Islet precursor cell (in vitro differentiated cells): Measurements from ENCODE around the gene GALR1.
"Not testable (repeated sequence)": the region's sequence is repeated elsewhere in the genome, so short reads cannot be mapped to it uniquely, and the experiment has no call there.

ENCODE experiments used
- DNase-seq: peaks from one replicate; pipeline ENCODE4 v3.0.0-alpha.2; 2018

Gene GALR1

GRCh38 chr18:77250926-77251729 is 1.5 kb downstream of the GALR1 start:
- DNase-seq: peak; percentile 63

GRCh38 chr18:77251730-77252050 is 2.0 kb downstream of the GALR1 start:
- no peak for DNase-seq

DNA sequence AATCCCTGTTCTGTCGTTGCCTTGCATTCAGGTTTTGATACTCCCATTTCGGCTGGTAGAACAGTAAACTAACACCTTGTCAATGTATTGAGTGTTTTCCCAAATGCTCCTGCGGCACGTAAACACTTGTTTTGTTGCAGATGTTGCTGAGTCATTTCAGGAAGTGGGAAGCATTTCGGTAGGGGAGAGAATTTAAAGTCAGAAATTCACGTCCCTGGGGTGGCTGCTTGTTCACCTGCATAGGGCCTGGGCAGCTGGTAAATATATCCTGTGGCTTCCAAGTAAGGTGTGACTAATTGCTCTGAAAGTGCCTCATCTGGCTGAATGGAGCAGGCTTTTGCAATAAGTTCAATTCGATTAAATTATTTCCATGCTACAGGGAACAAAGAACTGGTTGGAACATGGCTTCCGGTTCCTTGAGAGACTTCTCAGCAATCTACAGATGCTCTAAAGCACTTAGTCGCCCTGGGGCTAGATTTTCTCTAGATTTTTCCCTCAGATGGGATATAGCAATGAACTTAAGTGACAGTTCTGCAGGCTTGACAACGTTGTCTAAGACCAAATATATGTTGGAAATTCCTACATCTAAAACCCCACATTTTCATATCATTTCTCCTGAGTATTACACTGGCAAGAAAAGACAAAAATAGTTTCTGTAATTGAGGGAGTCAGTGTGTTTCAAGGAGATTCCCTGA is 5.2 kb downstream of the GALR1 start:
- DNase-seq: no peak

DNA sequence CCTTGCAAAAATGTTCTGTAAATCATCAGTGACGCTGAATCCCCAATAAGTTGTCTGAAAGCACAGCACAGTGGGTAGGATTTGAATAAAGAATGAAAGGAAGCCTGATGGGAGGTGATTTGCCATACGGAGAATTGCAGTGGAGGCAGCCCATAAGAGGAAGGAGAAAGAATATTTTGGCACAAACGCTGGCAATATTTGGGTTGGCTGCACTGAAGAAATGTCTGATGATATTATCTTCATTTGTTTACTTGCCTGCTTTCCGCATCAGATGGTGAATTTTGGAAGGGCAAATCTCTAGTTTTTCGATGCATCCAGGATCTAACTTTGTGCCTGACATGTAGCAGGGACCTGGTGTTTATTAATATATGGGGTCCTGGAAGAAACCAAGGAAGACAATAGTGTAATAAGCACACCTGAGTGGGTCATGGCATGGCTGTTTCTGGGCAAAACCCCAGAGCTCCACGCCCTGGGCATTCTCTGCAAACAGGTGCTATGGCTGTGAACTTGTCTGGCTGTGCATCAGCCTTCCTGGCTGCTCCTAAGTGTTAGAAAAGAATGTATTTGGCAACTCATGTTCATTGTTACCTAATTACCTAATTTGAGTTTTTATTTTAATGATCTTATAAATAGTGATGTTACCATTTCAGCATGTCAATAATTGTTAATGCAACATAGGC is 5.9 kb downstream of the GALR1 start:
- no peak for DNase-seq

DNA sequence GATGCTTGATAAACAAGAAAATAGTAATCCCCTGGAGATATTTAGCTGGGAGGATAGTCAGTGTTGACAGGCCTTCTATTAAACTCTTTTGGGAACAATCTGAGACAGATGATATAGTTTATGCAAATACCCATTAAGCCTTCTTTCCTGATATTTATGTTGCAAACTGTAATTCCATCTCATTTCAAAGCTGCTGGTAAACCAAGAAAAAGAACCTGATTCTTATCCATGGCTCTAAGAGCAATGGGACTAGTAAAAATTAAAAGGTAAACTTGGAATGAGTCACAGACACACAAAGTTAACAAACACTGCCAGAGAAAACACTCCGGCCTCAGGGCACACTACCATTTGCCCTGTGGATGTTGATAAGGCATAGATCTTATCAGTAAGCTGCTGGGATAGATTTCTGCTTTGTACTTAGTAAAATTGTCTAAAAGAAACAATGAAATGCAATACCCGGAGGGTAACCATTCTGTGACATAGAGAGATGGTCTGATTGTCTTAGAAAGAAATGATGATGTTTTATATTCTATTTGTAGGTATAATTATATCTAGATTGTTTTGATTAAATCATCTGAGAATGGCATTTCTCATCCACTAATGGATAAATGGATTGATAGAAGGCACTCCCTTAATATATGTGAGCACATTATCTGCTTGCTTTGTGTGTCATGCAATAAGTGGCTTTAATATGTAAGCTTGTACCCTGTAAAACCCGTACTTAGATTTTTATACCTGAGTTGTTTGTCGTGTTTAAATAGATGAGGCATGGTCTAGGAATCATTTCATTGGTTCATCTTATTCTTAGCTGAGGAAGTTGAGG is 13.2 kb downstream of the GALR1 start:
- DNase-seq: no peak

DNA sequence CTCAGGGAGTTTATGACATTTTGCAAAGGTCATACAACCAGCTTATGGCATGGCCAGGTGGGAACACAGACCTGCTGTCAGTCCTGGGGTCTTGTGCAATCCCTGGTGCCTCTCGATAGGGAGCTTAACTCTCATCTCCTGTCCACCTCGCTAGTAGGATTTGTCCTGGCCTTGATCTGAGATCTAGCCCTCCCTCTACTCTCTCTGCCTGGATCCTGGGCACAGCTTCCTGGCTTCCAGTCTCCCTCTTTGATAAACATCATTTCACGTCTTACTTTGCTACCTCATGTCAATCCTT is 13.8 kb downstream of the GALR1 start:
- DNase-seq: no peak

DNA sequence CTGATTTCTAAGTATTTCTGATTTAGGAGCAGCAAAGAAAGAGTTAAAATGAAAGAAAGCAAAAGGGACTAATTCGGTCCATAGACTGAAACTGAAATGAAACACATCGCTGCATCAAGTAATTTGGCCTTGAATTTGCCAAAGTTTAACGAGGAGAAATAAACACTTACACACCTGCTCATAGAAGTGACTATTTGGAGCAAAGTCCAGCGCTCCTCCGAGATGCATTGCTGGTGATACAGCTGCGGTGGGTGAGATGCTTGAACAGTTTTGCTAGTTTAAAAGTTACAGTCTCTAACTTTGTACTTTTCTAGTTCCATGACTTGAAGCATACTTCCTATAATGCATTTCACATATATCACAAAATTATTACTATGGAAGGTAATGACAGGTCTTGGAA is 18.3 kb downstream of the GALR1 start:
- no peak for DNase-seq

DNA sequence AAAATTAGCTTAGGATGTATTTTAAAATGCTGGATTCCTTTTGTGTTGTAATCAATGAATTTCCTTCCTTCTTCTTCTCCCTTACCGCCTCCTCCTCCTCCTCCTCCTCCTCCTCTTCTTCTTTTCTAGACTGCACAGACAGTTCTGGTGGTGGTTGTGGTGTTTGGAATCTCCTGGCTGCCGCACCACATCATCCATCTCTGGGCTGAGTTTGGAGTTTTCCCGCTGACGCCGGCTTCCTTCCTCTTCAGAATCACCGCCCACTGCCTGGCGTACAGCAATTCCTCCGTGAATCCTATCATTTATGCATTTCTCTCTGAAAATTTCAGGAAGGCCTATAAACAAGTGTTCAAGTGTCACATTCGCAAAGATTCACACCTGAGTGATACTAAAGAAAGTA is 18.8 kb downstream of the GALR1 start:
- DNase-seq: no peak

GRCh38 chr18:77271576-77272481 is 22.2 kb downstream of the GALR1 start:
- DNase-seq: no peak

DNA sequence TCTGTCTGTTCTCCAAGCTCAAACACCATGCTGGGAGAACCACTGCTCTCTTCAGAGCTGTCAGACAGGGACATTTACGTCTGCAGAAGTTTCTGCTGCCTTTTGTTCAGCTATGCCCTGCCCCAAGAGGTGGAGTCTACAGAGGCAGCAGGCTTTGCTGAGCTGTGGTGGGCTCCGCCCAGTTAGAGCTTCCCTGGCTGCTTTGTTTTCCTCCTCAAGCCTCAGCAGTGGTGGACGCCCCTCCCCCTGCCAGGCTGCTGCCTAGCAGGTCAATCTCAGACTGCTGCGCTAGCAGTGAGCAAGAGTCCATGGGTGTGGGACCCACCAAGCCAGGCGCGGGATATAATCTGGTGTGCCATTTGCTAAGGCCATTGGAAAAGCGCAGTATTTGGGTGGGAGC is 41.2 kb downstream of the GALR1 start:
- DNase-seq: not testable (repeated sequence)

- no peak for DNase-seq
Observed at GRCh38 chr18:77298172-77298571, 48.5 kb downstream of the GALR1 start.

GRCh38 chr18:77299706-77300105 is 50.1 kb downstream of the GALR1 start:
- no peak for DNase-seq

GRCh38 chr18:77300579-77300978 is 50.9 kb downstream of the GALR1 start:
- no peak for DNase-seq

- DNase-seq: no peak
Observed at GRCh38 chr18:77304268-77304667, 54.6 kb downstream of the GALR1 start.

GRCh38 chr18:77305676-77306075 is 56.0 kb downstream of the GALR1 start:
- DNase-seq: no peak

DNA sequence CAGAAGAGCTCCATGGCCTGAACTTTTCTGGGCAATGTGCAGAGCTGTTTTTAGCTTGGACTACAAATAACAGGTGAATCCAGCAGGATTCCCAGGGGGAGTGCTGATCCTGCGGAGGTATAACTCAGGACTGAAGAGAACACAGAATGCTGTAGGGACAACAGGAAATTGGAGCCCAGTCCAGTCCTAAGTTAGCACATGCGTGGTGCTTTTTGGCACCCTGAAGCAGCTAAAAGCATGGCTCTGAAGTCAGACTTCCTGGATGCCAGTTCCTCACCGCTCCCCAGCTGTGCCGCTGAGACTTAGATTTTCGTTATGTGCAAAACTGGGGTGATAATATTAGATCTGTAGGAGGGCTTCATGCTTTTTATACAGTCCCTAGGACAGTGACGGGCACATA is 58.6 kb downstream of the GALR1 start:
- no peak for DNase-seq

- DNase-seq: no peak
Observed at GRCh38 chr18:77314511-77314910, 64.9 kb downstream of the GALR1 start.

- DNase-seq: no peak
Observed at GRCh38 chr18:77314952-77315351, 65.3 kb downstream of the GALR1 start.

DNA sequence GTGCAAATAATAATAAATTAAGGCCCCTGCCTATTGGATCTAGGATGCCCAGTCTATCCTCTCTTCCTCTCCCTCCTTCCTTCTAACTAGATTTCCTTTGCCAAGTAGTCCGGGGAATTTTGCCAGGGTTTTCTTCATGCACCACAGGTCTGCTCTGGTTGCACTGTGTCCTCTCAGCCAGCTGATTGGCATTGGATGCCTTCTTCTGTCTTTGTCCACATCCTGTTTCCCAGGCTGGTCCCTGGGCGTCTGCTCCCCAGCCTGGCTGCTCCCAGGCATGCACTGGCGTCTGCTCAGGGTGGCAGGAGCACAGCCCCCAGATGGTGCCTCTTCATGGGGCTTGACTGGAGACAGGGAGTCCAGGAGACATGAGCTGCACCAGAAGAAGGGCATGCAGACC is 66.4 kb downstream of the GALR1 start:
- no peak for DNase-seq

GRCh38 chr18:77316641-77317040 is 67.0 kb downstream of the GALR1 start:
- DNase-seq: no peak

- DNase-seq: no peak
Observed at GRCh38 chr18:77320971-77321559, 71.4 kb downstream of the GALR1 start.
